C4-2B (cell line): ENCODE results near the gene COQ8A.

Source experiments
- H3K27ac ChIP-seq: fragments of 450-650 bp; 2 replicates; pipeline ENCODE4 v1.5.1; 2017
- ZFX ChIP-seq: fragments of 450-650 bp; IDR thresholded peaks from 2 replicates; pipeline ENCODE4 v1.6.1; 2017
- TF ChIP-seq, protein P1 (sequence below): fragments of 450-650 bp; conservative IDR thresholded peaks from 2 replicates; pipeline ENCODE4 v1.5.1; 2017; ENCODE audit warnings: mild to moderate bottlenecking

COQ8A gene

DNA sequence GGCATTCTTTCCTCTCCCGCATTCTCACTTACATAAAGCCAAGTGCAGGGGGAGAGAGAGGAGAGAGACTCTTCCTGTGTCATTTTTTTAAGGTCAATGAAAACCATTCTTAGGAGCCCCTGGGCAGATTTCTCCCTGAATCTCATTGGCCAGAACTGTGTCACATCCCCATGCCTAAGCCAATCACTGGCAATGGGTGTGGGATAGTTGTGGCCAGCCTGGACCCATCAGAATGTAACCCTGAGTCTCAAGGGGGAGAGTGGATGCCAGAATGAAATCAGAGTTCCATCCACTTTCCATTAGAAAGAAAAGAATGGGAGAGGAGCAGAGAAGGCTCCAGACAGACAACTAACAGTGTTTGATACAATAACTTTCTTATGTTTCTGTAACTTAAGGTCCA is 31.2 kb upstream of the COQ8A start:
- no peak overlapping the region for H3K27ac ChIP-seq

DNA sequence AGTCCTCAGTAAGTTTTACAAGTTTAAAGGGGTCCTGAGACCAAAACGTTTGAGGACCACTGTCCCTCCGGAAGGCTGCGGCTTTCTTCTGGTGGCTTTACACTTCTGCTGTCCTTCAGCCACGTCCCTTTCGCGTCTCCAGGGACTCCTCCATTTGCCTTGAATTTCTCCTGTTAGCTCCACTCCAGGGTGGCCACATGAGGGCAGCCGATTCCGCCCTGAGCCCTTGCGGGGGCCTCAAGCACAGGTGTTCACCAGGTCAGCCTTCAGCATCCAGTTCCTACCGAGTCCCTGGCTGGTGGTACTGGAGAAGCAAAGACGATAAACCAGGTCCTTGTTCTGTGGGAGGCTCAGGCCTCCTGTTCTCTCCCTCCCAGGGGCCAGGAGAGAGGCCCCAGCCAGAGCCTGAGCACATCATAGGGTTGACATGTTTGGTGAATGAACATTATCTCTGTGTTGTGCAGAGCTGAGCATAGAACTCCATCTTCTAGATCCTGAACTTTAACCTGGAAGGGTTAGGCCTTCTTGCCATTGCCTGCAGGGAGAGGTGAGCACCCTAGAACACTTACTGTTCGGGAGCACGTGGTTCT is 27.4 kb upstream of the COQ8A start:
- TF ChIP-seq, protein P1, sequence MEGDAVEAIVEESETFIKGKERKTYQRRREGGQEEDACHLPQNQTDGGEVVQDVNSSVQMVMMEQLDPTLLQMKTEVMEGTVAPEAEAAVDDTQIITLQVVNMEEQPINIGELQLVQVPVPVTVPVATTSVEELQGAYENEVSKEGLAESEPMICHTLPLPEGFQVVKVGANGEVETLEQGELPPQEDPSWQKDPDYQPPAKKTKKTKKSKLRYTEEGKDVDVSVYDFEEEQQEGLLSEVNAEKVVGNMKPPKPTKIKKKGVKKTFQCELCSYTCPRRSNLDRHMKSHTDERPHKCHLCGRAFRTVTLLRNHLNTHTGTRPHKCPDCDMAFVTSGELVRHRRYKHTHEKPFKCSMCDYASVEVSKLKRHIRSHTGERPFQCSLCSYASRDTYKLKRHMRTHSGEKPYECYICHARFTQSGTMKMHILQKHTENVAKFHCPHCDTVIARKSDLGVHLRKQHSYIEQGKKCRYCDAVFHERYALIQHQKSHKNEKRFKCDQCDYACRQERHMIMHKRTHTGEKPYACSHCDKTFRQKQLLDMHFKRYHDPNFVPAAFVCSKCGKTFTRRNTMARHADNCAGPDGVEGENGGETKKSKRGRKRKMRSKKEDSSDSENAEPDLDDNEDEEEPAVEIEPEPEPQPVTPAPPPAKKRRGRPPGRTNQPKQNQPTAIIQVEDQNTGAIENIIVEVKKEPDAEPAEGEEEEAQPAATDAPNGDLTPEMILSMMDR, result peak; percentile 20
- no peak for TF ChIP-seq ZFX
- H3K27ac ChIP-seq, result no peak overlapping the region

More for the DNA sequence above, 31.2 kb upstream of the COQ8A start:
- no peak for TF ChIP-seq ZFX
- TF ChIP-seq, protein P1, result no peak

DNA sequence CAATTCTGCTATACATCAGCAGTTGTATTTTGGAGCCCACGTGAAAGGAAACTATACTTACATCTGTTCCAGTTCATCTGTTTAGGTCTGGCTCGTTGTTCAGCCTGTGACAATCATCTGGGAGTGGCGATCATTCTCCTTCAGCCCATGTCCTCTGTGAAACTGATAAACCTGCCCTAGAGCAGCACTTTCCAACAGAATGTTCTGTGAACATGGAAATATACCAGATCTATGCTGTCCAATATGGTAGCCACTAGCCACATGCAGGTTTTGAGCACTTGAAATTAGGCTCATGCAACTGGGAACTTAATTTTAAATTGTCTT is 24.5 kb upstream of the COQ8A start:
- TF ChIP-seq, protein P1, result no peak
- no peak for TF ChIP-seq ZFX
- no peak overlapping the region for H3K27ac ChIP-seq

DNA sequence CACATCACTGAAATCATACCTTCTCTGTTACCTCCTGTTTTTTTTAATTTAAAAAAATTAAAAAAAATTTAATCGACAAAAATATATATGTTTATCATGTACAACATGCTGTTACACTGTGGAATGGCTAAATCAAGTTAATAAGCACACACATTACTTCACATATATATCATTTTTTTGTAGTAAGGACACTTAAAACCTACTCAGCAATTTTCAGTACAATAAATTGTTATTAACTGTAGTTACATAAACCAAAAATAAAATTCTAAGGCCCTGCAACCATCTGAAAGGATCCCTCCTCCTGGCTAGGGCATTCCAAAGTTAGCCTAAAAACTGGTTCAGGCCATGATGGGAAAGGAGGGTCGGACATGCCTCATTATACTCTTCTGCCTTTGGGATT is 23.6 kb upstream of the COQ8A start:
- no peak overlapping the region for H3K27ac ChIP-seq
- no peak for TF ChIP-seq ZFX
- TF ChIP-seq, protein P1, result no peak

DNA sequence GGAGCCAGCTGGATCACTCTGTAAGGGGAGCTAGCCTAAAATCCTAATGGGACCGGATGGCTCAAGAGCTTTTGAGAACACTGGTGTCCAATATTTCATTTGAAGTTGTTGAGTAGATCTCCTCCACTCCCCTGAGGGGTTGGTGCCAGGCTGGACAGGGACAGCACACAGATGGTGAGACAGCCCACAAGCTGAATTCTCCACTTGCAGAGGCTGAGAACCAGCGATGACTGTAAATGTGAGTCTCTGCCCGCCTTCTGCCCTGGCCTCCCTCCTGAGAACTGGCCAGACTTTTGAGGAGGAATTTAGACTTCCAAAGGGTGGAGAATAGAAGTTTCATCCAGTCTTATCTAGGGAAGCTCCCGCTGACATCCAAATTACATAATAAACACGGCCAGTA is 20.5 kb upstream of the COQ8A start:
- H3K27ac ChIP-seq, result no peak overlapping the region
- TF ChIP-seq ZFX, result no peak
- TF ChIP-seq, protein P1, result no peak

DNA sequence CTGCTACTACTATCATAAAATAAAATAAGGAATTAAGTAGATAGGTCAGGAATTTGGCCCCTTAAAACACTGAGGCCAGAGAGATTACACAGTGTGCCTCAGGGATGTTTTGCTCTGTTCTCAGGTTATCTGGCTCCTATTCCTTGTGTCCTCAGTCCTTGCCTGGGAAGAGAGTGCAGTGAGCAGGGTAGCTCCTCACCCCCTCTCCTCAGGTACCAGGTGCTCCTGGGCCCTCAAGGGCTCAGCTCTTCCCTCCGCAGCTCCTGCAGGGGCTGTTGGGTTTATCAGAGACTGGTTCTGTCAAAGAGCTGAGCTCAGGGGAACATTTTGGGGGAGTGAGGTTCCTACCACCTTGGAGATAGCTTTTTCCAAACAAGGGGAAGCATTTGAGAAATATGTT is 20.1 kb upstream of the COQ8A start:
- TF ChIP-seq ZFX, result no peak
- TF ChIP-seq, protein P1, result no peak
- H3K27ac ChIP-seq, result no peak overlapping the region

DNA sequence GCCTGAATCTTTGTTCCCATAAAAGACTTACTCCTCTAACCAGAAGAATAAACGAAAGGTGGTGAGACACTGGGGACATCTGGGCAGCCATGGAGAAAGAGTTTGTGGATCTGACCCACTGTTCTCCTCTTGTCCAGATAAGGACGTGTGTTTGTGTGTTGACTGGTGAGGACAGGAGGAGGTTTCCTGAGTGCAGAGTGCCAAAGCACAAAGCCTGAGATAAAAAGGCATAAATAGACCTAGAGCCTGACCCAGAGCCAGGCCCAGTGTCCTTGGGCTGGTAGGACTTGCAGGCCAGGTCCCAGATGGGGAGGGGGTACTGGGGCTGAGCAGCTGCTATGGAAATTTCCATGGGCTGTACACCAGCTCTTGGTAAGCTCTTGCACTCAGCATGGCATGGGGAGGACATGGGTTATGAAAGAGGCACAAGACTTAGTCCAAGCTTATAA is 19.6 kb upstream of the COQ8A start:
- no peak for TF ChIP-seq ZFX
- TF ChIP-seq, protein P1, result no peak

More for the DNA sequence above, 19.6 kb upstream of the COQ8A start:
- no peak overlapping the region for H3K27ac ChIP-seq
